Measurements from ENCODE around the gene COBL.
"Not testable (repeated sequence)": the region's sequence is repeated elsewhere in the genome, so short reads cannot be mapped to it uniquely, and the experiment has no call there.

The COBL gene

DNA sequence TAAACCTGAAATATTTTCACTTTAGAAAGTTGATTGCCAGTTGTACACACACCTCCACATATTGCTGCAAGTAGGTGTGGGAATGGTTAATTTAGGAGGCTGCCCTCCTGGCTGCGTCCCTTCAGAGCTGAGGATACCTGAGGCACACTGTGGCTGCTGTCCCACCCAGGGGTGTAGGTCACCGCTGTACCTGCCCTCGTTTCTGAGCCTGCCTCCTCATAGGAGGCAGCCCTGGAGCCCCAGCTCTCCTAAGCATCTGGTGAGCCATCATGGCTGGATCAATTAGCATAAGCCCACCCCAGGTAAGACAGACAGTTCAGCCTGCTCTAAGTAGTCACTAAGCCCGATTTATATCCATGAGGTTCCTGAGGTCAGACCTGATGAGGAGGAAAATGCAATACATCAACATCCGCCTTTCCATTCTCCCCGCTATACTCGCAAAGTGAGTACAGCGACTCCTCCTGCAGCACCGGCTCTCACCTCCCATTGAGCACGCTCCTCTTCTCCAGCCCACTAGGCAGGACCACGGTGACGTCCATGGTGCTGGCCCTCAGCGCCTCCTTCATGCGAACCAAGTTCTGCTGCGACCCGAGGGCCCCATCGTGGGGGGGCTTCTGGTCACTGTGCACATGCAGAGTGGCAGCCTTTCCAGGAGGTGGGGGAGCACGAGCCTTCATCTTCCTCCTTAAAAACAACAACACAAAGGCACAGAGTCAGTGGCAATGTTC lies 97.2 kb downstream of the COBL start:
- no peak for DNase-seq (ENCODE audit: insufficient read length, low spot score)
- no peak for FAIRE-seq

DNA sequence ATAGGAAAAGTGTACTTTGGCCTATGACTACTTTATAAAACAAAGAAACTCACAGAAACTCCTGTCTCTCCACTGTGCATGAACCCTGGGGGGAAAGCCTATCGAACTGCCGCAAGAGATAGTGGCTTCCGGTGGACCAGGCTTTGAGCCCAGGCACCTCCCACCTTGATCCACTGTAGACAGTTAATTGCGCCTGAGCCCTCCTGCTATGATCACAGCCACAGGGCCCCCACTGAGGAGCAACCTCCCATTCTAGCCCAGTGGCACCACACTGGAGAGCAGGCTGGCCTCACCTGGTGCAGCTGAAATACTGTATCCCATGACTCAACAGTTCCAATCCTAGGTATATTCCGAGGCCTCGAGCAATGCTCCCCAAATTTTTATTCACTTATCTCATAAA lies 98.8 kb downstream of the COBL start:
- no peak for FAIRE-seq
- no peak for DNase-seq (ENCODE audit: insufficient read length, low spot score)

DNA sequence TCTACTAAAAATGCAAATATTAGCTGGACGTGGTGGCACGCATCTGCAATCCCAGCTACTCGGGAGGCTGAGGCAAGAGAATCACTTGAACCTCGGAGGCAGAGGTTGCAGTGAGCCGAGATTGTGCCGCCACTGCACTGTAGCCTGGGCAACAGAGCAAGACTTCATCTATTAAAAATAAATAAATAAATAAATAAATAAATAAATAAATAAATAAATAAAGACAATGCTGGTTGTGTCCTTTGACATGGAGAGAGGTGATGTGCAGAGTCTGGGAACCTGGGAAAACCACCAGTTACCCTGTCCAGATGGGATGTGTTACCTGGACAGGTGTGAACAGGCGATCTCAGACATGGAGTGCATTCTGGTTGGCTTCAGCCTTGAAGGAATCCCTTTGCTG lies 102.5 kb downstream of the COBL start:
- DNase-seq (ENCODE audit: insufficient read length, low spot score) (no peak), FAIRE-seq (no peak)

DNA sequence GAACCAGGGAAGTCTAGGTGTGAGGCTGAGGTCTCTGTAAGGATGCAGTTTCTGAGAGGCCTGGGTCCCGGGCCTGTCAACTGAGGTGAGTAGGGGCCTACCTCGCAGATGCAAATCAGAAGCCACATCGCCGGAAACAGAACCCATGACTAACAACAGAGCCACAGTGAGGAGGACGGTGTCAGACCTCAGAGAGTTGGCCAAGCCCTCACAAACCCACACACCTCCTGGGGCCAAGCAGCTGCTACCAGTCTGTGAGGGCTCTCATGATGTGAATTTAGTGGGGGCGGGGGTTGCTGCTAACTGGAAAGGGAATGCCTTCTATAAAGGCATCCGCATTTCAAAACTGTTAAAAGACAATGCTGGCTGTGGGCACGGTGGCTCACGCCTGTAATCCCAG lies 103.0 kb downstream of the COBL start:
- FAIRE-seq, result no peak
- no peak for DNase-seq (ENCODE audit: insufficient read length, low spot score)

DNA sequence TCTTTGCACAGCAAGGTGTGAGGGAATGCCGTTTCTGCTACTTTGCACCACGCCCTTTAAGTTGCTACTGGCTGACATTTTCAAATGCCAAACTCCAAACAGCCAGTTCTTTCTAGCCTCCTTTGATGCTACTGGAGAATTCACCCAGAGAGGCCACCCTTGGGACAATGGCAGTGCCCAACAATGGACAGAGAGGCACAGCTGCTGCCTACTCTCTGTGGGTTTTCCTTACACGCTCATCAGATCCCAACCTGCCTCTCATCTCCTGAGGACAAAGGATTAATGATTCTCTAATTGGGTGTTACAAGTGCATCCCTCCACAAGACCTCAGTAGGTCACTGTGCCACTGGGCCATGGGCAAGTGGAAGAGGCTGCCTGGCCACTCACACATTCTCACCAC lies 105.8 kb downstream of the COBL start:
- FAIRE-seq (no peak), DNase-seq (ENCODE audit: insufficient read length, low spot score) (no peak)

DNA sequence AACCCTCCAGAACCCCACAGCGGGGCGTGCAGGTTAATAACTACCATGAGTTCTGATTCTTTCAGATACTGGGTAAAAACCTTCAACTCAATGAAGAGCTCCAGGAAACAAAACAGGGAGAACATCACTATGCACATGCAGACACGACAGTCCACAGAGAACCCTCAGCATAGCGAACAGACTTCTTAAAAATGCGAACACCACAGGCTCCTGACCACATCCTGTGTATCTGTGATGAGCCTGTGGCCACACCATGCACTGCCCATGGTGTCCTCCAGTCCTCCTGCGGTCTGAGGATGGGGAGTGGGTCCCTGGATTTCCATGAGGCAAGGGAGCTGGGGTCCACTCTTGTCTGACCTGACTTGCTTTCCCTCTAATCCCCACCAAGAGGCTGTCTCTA lies 107.2 kb downstream of the COBL start:
- DNase-seq (ENCODE audit: insufficient read length, low spot score) (no peak), FAIRE-seq (no peak)

DNA sequence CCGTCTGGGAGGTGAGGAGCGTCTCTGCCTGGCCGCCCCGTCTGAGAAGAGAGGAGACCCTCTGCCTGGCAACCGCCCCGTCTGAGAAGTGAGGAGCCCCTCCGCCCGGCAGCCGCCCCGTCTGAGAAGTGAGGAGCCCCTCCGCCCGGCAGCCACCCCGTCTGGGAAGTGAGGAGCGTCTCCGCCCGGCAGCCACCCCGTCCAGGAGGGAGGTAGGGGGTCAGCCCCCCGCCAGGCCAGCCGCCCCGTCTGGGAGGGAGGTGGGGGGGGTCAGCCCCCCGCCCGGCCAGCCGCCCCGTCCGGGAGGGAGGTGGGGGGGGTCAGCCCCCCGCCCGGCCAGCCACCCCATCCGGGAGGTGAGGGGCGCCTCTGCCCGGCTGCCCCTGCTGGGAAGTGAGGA lies 108.5 kb downstream of the COBL start:
- DNase-seq (ENCODE audit: insufficient read length, low spot score); FAIRE-seq: not testable (repeated sequence)

DNA sequence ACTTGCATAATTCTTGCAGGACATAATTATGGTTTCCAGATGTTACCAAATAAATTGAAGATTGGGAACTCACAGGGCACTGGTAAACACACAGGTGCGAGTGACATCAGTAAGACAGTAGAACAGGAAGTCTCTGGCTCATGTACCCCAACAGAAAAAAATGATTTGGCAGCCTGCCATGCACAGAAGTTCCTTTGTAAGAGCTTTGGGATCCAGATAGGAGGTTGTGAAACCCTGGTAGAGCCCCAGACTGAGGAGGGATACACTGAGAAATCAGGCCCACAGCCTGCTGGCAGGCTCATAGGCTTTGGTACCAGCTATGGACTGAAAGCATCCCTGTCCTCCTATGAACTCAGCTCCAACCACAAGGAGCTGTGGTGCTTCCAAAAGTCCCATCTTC lies 118.0 kb downstream of the COBL start:
- FAIRE-seq, result no peak
- DNase-seq (ENCODE audit: insufficient read length, low spot score), result no peak

DNA sequence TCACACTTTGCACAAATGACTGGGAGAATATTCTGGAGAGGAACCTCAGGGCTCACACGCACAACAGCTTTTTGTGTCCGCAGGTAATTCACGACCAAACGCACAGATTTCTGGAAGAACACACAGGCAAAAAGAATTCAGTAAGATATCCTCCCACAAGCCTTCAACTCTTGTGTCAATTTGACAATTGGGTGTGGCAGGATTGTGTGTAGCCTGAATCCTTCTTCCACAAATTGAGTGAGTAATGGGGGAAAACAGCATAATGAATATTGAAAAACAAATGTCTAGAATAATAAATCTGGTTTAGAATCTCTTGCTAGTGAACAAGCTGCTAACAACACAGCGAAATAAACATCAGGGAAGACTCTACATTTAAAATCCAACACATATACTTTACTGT lies 125.6 kb downstream of the COBL start:
- DNase-seq (ENCODE audit: insufficient read length, low spot score) (no peak), FAIRE-seq (no peak)

DNA sequence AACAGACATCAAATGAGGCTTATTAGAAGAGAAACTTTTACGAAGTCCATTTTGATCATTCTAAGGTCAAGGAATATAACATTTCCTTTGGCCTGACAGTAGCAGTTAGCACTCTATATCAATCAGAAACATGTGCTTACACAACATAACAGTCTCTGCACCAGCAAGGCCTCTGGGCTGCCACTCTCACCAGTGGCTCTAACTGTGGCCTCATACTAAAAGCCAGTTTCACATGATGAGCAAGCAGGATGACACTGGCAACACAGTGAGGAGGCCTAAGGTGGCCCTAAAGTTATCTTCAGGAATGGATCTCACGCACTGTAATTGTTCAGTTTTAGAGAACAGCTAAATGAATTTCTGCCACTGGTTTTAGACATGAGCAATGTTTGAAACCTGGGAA lies 126.8 kb downstream of the COBL start:
- no peak for FAIRE-seq

DNA sequence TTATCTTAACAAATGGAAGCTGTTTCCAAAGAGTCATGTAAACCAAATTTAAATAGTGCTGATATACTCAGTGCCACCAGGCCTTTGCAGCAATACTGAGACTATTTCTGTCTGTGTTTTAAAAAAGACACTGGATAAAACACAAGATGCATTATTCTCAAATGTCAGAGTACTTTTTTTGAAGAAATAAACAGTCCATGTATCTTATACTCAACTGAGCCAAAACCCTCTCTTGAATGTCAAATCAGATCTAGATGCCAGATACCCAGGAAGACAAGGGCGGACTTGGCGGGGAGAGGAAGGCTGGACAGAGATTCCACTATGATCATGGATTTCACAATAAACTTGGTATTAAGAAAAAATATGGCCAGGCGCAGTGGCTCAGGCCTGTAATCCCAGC lies 127.6 kb downstream of the COBL start:
- DNase-seq (ENCODE audit: insufficient read length, low spot score) (no peak), FAIRE-seq (no peak)

More for the DNA sequence above, 126.8 kb downstream of the COBL start:
- no peak for DNase-seq (ENCODE audit: insufficient read length, low spot score)

DNA sequence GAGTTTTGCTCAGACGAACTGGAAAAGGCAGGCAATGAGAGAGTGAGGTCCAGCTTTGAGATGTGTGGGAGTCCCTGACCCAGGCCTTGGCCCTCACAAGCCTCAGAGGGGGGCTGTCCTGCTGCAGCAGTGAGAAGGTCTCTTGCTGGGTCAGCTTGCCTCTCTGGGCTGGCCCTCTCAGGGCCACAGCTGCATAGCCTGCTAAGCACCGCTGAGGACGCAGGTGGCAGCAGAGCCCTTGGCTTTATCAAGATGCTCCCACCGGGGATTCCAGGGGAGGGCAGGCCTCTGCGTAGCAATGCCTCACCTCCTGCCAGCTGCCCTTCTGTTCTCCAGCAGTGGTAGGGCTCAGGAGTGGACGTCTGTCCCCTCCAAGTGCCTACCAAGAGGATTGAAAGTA lies 128.7 kb downstream of the COBL start:
- FAIRE-seq, result no peak

DNA sequence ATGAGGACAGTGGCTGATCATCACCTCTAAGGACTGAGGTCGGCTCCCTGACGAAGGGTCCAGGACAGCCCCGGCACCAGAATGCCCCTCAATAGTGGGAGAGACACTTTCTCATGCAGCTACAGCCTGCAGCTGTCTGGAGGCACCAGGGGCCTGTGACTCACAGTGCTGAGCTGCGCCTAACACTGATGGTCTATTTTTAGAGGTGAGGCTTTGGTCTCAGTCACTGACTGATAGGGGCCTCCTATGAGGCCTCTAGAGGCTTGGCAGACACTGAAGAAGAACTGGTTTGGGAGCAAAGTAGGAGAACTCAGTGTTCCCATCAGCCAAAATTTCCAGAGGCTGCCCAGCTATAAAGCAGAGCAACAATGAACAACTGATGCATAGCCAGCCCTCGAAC lies 130.1 kb downstream of the COBL start:
- no peak for DNase-seq (ENCODE audit: insufficient read length, low spot score)
- FAIRE-seq, result no peak

More for the DNA sequence above, 128.7 kb downstream of the COBL start:
- DNase-seq (ENCODE audit: insufficient read length, low spot score), result no peak

DNA sequence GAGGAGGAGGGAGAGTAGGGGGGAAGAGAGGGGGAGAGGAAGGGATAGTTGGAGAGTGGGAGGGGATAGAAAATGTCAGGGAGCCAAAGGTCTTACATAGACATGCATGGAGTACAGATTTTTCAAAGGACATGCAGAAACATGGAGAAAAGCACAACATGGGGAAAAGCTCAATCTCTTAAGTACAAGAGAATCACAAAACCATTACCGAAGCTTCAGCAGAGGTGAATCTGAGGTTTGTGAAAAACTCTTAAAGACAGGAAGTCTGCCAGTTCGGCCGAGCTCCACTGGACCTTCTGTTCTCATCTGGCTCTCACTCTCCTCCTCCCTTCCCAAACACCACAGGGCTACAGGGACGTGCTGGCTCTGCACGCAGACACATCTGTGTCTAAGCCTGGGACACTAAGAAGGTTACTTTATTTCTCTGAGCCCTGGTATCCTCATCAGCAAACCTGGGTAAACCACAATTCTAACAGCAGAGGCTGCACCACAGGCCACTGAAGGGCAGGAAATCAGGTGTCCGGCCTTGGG lies 133.9 kb downstream of the COBL start:
- no peak for FAIRE-seq

DNA sequence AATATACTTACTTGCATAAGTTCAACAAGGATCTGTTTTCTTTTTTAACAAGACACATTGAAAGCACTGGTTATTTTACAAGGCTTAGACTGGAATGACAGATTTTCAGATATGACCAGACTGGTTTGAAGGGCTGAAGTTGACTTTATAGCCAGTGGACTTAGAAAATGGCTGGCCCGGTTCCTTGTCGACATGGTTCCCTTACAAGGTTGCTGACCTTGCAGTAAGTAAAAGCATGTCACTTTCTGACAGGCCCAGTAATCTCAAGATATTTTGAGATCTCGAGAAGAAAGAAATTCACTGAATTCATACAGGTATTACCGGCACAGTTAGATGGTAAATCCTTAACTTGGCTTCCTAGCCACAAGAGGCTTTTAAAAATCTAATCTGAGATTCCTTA lies 136.5 kb downstream of the COBL start:
- no peak for FAIRE-seq
- no peak for DNase-seq (ENCODE audit: insufficient read length, low spot score)

More for the DNA sequence above, 133.9 kb downstream of the COBL start:
- DNase-seq (ENCODE audit: insufficient read length, low spot score), result no peak

DNA sequence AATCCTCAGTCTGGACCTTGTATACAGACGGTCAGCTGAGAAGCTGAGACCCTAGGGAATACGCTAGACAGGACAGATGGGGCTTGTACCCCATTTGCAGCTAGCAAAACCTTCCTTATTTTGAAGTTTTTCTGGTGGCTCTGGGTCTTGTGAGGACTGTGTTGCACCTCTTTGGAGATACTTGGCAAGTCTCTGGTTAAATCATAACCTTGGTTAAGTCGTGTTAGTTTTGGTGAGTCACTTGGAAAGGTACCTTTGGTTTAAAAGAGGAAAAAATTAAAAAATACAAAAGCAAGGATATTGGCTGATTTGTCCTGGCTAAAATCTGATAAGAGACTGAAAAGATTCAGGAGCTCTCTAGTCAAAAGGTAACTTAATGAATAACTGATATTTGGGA lies 140.6 kb downstream of the COBL start:
- no peak for DNase-seq (ENCODE audit: insufficient read length, low spot score)
- FAIRE-seq, result no peak

DNA sequence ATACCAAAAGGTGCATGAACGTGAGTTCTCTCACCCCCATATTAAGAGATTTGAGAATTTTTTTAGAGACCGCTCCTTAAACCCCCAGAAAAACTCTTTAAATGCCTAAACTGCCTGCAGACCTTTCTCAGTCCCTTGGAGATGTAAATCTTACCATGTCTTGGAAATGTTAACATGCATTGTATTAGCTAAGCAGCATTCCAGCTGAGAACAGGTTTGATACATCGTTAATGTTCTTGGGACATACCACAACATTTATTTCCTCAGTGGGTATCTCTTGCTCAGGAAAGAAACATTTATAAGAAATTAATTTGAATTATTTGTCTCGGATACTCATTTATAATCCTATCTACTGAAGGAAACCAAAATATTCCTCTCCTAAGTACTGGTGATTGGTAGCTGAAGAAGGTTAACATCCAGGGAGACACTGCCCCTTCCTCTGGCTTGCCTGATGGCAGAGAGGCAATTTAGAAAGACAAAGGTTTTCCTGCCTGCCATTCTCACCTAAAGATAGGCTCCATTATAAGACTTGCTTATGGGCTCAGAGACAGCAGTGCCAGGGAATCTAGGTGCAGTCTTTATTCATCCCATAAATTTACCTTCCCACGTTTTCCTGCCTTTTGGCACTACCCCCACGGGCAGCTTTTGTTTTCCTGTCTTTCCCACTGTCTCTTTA lies 141.2 kb downstream of the COBL start:
- DNase-seq (ENCODE audit: insufficient read length, low spot score), result no peak
- no peak for FAIRE-seq

DNA sequence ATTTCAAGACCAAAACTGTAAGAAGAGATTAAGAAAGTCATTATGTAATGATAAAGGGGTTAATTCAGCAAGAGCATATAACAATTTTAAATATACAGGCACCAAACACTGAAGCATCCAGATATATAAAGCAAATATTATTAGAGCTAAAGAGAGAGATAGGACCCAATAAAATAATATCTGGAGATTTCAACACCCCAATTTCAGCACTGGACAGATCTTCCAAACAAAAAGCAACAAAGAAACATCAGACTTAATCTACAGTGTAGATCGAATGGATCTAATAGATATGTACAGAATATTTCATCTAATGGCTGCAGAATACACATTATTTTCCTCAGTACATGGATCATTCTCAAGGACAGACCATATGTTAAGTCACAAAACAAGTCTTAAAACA lies 151.3 kb downstream of the COBL start:
- FAIRE-seq (no peak), DNase-seq (ENCODE audit: insufficient read length, low spot score) (no peak)

DNA sequence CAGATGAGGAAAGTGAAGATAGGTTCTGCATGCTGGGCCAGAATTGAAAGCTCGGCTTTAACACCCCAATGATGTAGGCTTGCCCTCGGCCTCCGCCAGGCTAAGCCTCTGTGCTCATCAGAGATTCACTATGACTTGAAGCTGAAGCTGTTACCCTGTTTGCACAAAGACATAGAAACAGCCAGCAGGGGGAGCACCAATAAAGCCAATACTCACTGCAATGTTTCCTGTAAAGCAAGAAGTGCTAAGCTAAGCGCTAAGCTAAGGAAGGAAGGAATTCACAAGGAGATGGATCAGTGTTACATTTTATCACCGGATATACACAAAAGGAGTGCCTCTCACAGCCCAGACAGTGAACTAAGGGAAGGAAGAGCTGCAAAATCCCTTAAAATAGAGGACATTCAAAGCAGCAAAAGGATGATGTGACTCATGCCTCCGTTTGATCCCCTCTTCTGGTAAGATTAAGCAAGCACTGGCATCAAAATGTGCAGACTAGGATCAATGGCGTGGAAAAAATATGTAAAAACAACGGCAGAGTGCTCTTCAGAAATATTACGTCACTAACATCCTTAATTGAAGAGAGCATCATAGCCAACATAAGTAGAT lies 153.8 kb downstream of the COBL start:
- DNase-seq (ENCODE audit: insufficient read length, low spot score) (peak; percentile 28), FAIRE-seq (no peak)

DNA sequence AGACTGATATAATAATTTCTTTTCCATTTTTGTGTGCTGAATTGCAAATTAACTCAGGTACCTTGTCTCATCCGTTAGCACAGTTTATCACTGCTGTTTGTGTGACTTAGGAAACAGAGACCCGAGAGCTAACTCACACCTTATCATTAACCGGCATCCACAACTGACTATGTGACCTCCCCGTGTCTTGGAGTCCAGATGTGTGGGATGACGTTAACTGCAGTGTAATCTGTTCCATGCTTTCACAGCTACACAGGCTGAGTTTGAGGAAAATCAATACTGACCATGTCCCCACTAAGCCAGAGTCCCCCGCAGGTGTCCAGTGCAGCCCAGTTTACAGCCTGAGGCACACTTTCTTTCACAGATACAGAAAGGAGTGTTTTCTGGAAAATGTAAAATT lies 154.7 kb downstream of the COBL start:
- no peak for FAIRE-seq
- DNase-seq (ENCODE audit: insufficient read length, low spot score), result no peak

DNA sequence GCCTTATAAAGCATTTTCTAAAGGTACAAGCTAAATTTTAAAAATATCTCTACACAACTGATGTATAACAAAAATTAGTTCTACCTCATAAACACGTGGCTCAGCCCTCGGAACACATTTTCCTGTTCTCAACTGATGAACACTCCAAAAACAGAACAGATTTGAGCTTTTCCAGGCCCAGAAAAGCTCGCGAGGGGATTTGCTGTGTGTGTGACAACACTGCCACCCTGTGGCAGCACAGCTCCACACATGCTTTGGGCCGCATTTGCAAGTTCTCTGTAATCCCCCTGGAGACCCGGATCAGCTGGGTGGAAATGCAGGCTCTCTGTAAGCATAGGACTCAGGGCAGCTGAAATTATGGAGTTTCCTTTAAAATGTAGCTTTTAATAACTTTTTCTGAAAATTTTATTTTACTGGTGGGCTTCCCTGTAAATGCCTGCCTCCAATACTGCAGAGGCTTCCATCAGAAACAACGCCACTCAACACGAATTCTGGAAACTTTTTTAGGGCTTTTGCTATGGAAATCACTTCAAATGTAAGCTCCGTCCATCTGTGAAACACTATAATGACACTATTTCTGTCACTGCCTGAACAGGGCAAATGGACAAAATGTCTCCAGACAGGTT lies 155.5 kb downstream of the COBL start:
- no peak for FAIRE-seq

More for the DNA sequence above, 155.5 kb downstream of the COBL start:
- DNase-seq (ENCODE audit: insufficient read length, low spot score), result peak; percentile 34

All from HTR-8/SVneo (cell line).